GM12864 (cell line): ENCODE data around the gene EXOC5.

Experiments
- DNase-seq: peaks from one replicate; pipeline ENCODE4 v3.0.0-alpha.2; 2011; ENCODE audit warnings: low read depth
- H3K4me3 ChIP-seq: 2 replicates; pipeline ENCODE4 v1.5.1; 2011; ENCODE audit warnings: mild to moderate bottlenecking, low read depth, low read length, control low read depth
- TF ChIP-seq, protein P1 (sequence below): IDR thresholded peaks from 2 replicates; pipeline ENCODE4 v1.5.1; 2011; ENCODE audit warnings: low read depth, mild to moderate bottlenecking, moderate library complexity, low read length, control low read depth, inconsistent platforms; ENCODE audit errors: missing control alignments

The EXOC5 gene

GRCh38 chr14:57161583-57162234 lies 107.0 kb downstream of the EXOC5 start:
- H3K4me3 ChIP-seq = no peak overlapping the region
- TF ChIP-seq, protein P1, sequence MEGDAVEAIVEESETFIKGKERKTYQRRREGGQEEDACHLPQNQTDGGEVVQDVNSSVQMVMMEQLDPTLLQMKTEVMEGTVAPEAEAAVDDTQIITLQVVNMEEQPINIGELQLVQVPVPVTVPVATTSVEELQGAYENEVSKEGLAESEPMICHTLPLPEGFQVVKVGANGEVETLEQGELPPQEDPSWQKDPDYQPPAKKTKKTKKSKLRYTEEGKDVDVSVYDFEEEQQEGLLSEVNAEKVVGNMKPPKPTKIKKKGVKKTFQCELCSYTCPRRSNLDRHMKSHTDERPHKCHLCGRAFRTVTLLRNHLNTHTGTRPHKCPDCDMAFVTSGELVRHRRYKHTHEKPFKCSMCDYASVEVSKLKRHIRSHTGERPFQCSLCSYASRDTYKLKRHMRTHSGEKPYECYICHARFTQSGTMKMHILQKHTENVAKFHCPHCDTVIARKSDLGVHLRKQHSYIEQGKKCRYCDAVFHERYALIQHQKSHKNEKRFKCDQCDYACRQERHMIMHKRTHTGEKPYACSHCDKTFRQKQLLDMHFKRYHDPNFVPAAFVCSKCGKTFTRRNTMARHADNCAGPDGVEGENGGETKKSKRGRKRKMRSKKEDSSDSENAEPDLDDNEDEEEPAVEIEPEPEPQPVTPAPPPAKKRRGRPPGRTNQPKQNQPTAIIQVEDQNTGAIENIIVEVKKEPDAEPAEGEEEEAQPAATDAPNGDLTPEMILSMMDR = no peak
- no peak for DNase-seq

DNA sequence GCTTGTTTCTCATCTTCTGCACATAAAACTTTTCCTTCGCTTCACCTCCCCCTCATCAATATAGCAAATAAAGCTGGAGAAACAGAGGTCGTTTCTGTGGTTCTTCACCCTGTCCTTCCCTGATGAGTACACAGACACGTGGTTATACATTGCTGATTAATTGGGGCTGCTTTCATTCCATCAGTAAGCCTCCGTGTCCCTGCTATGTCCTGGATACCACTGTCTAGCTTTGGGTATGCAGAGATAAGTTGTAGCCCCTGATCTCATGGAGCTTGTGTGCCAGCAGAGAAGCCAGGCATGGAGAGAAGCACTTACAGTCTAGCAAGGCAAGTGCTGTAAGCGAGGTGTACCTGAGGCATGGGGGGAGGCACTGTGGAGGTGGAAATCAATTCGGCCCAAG lies 108.4 kb downstream of the EXOC5 start:
- H3K4me3 ChIP-seq = no peak overlapping the region
- no peak for DNase-seq
- TF ChIP-seq, protein P1 = no peak

GRCh38 chr14:57153286-57153685 lies 115.4 kb downstream of the EXOC5 start:
- TF ChIP-seq, protein P1 = no peak
- H3K4me3 ChIP-seq = no peak overlapping the region
- no peak for DNase-seq
